GM12891 (cell line): ENCODE measurements around the gene ATXN1.

ENCODE experiments used
- POLR2A ChIP-seq: IDR thresholded peaks from 2 replicates; pipeline ENCODE4 v1.6.1; 2011; ENCODE audit warnings: low read depth, low read length, control low read depth
- POLR2AphosphoS5 ChIP-seq: IDR thresholded peaks from 2 replicates; pipeline ENCODE4 v1.6.1; 2011; ENCODE audit warnings: low read depth, low read length, control low read depth
- SPI1 ChIP-seq: IDR thresholded peaks from 2 replicates; pipeline ENCODE4 v1.6.1; 2011; ENCODE audit warnings: low read depth, low read length, control low read depth
- TAF1 ChIP-seq: IDR thresholded peaks from 2 replicates; pipeline ENCODE4 v1.6.1; 2011; ENCODE audit warnings: low read depth, low read length, control low read depth

DNA sequence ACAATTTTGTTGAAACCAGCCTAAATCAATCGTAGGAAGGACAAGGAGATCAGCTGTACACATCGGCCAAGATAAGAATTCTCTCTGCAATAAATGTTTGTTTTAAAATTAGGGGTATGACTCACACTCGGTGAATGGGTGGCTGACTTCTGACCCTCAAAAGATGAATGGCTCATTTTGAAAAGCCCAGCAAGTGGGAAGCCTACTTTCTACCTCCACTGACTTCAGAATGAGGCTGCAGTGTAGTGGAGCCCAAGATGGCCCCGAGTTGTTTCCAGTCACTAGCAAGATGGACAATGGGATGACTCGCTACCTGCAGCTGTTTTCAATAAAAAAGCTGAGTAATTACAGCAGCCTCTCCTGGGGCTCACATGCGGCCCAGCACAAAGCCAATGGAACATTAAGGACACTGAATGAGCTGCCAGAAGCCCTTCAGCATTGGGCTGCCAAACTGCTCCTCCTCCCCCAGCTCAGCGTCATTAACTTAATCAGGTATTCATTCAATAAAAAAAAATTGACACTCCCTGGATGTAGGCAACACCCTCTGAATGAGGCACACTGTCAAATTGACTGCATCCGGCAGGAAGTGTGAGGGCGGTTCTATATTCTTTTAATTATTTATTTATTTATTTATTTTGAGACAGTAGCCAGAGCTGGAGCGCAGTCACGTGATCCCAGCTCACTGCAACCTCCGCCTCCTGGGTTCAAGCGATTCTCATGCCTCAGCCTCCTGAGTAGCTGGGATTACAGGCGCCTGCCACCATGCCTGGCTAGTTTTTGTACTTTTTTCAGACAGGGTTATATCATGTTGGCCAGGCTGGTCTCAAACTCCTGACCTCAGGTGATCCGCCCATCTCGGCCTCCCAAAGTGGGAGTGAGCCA lies 415.6 kb downstream of the ATXN1 start:
- TF ChIP-seq POLR2A (no peak), POLR2AphosphoS5 (no peak), SPI1 (no peak), TAF1 (no peak)
